DMS153 treated with DMSO at 0.1 percent for 48 hours (cell line): Measurements from ENCODE around the gene PCDHGA1.

Source experiments
- DNase-seq: peaks from one replicate; lab custom pipeline; 2025; ENCODE audit not compliant: unreplicated experiment; lab: John Stamatoyannopoulos, UW

Gene PCDHGA1

GRCh38 chr5:141528291-141528984, 198.1 kb downstream of the PCDHGA1 start:
- no peak for DNase-seq

DNA sequence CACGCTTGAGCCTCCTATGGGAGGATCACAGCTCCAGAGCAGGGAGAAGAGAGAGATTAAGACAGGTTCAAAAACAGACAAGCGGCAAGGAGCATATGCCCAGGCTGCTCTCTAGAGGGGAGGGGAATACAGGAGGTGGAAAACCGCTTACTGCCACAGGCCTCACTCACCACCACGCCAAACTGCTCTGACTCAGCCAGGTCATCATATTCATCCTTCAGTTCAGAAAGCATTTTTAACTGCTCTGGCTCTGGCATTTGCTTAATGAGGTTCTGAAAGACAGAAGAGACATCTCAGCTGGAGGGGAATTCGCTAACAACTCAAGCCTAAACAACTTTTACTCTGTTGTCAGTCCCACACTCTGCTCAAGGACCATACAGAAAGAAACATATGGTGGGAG, 198.7 kb downstream of the PCDHGA1 start:
- no peak for DNase-seq

DNA sequence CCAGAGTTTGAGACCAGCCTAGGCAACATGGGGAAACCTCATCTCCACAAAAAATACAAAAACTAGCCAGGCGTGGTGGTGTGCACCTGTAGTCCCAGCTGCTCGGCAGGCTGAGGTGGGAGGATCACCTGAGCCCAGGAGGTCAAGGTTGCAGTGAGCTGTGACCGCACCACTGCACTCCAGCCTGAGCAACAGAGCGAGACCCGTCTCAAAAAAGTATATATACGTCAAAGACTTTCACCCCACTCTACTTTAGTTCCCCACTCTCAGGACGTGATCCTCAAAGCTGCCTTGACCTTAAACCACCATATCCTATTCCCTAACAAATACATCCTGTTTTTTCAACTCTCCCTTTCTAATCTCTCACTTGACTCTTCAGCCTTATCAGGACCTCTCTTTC, 199.6 kb downstream of the PCDHGA1 start:
- DNase-seq = no peak

GRCh38 chr5:141532726-141533125, 202.4 kb downstream of the PCDHGA1 start:
- DNase-seq = no peak

DNA sequence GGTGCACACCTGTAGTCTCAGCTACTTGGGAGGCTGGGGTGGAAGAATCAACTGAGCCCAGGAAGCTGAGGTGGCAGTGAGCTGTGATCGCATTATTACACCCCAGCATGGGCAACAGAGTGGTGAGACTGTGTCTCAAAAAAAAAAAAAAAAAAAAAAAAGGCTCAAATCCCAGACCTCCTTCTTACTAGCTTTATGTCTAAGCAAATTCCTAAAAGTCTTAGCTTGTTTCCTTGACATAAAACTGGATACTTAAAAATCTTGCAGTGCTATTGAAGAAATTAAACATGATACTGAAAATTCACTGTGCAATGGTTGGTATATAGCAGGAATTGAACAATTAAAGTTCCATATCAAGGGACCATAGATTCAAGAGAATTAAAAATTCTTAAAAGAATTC, 203.6 kb downstream of the PCDHGA1 start:
- DNase-seq = no peak

GRCh38 chr5:141534492-141535213, 204.3 kb downstream of the PCDHGA1 start:
- DNase-seq = no peak

DNA sequence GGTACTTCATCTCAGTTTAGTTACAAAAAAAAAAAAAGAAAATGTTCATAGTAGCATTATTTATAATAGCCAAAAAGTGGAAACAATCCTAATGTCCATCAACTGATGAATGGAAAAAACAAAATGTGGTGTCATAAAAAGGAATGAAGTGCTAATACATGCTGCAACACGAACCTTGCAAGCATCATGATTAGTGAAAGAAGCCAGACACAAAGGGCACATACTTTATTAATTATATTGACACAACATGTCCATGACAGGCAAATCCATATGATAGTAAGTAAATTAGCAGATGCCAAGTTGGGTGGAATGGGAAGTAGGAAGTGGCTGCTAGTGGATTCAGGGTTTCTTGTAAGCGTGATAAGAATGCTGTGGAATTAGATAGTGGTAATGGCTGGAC, 212.7 kb downstream of the PCDHGA1 start:
- DNase-seq = no peak

- no peak for DNase-seq
Observed at GRCh38 chr5:141547488-141547887, 217.2 kb downstream of the PCDHGA1 start.

DNA sequence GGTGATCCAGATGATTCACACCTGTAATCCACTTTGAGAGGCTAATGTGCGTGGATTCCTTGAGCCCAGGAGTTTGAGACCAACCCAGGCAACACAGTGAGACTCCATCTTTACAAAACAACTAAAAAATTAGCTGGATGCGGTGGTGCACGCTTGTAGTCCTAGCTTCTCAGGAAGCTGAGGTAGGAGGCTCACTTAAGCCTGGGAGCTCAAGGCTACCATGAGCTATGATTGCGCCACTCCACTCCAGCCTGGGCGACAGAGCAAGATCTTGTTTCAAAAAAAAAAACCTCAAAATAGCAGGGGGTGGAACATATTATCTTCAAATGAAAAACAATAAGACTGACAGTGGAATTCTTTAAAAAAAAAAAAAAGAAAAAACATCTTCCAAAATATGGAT, 217.6 kb downstream of the PCDHGA1 start:
- DNase-seq = no peak

DNA sequence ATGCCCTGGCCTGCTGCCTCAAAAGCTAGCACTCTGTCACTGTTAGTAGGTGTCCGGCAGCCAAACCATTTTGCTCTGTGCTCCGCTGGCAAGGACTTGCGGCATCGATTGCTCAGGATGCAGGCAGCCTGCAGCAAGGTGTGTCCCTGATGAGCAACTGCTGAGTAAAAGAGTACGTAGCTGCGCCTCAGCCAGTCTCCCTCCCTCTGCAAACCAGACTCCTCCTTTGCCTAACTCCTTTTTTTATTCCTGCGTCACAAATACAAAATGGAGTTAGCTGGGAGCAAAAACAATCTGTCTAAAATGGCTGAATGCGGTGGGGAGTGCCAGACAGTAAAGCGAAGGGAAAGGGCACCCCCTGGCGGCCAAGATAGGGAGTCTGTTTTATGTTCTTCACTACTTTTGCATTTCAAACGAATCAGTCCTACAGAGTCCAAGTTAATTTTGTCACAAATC, 227.4 kb downstream of the PCDHGA1 start:
- peak; percentile 0 for DNase-seq

DNA sequence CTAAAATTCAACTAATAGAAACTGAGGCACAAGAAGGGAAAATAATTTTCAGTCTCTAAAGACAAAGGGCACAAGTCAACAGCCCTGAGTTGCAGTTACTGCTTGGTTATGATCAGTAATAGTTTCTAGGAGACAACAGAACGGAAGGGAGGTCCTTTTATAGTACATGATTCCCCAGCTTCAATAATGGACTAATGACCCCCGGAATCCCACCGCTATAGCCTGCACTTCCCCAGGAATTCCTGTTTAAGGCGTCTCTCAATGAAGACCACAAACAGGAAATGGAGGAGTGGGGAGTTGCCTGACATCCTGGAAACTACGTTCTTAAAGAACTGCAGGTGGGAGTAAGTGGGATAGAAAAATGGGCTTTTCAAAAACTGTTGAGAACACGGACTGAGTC, 227.8 kb downstream of the PCDHGA1 start:
- no peak for DNase-seq

- DNase-seq = no peak
Observed at GRCh38 chr5:141559461-141559860, 229.1 kb downstream of the PCDHGA1 start.

GRCh38 chr5:141560151-141560550, 229.8 kb downstream of the PCDHGA1 start:
- DNase-seq = peak; percentile 21

DNA sequence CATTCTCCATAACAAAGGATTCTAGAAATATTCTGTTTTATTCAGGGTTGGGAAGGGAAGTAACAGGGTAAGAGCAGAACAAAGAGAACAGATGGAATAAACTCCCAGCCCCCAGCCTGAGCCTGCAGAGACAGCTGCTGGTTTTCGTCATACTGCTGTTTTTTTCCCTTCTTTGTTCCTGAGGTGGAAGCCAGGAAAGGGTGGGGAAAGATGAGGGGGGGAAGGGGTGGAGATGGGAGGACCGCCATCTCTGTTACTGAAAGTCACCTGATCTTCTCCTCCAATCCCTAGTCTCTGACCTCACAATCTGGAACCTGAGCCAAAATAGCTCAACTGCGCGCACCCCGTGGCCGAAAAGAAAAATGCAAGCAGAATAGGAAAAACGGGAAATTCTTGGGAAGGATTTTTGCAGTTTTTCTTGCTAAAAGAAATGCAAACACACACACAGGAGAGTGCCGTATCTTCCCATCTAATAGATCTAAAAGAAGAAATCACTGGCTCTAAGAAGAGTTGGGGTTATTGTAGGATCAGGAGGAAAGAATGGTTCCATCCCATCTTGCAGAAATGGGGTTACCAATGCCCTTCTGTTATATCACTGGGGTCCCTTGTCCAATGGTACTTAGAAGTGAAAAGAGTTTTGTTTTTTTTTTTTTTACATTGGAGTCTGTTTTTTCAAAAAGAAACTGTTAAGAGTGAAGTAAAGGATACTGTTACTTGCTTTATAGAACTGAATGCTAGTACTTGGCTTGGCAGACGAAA, 230.6 kb downstream of the PCDHGA1 start:
- peak; percentile 63 for DNase-seq
